Parathyroid adenoma (tissue), 2 donors: ENCODE measurements around the gene SENP3.

Experiments
- H2AFZ ChIP-seq: fragments of 300-600 bp; sonication (generic); one replicate; pipeline ENCODE4 v1.7.0; 2017; ENCODE audit warnings: antibody characterized with exemption, mild to moderate bottlenecking
- H3K27ac ChIP-seq: fragments of 300-600 bp; sonication (generic); one replicate; pipeline ENCODE4 v1.7.0; 2017
- H3K27me3 ChIP-seq: fragments of 300-600 bp; sonication (generic); one replicate; pipeline ENCODE4 v1.7.0; 2017; ENCODE audit warnings: low read length; ENCODE audit not compliant: control insufficient read depth, insufficient read depth
- H3K36me3 ChIP-seq: fragments of 300-600 bp; sonication (generic); one replicate; pipeline ENCODE4 v1.7.0; 2017; ENCODE audit warnings: low read length; ENCODE audit not compliant: control insufficient read depth, insufficient read depth
- H3K4me1 ChIP-seq: fragments of 300-600 bp; sonication (generic); one replicate; pipeline ENCODE4 v1.7.0; 2017; ENCODE audit warnings: control low read depth
- H3K4me2 ChIP-seq: fragments of 300-600 bp; sonication (generic); one replicate; pipeline ENCODE4 v1.7.0; 2017; ENCODE audit warnings: low read length
- H3K4me3 ChIP-seq: fragments of 300-600 bp; sonication (generic); one replicate; pipeline ENCODE4 v1.7.0; 2017; ENCODE audit warnings: low read depth, low read length
- H3K79me2 ChIP-seq: fragments of 300-600 bp; sonication (generic); one replicate; pipeline ENCODE4 v1.7.0; 2017; ENCODE audit warnings: control low read depth
- H3K9ac ChIP-seq: fragments of 300-600 bp; sonication (generic); one replicate; pipeline ENCODE4 v1.7.0; 2017; ENCODE audit warnings: mild to moderate bottlenecking
- H3K9me3 ChIP-seq: fragments of 300-600 bp; sonication (generic); one replicate; pipeline ENCODE4 v1.7.0; 2017; ENCODE audit warnings: low read length; ENCODE audit not compliant: control insufficient read depth
- CTCF ChIP-seq: fragments of 300-600 bp; sonication (generic); IDR thresholded peaks from one replicate; pipeline ENCODE4 v1.7.0; 2017; ENCODE audit warnings: antibody characterized with exemption, mild to moderate bottlenecking
- donor health status: primary hyperparathyroidism.

SENP3 gene

GRCh38 chr17:7582396-7583252, 20.9 kb downstream of the SENP3 start:
- peak overlapping the region; percentile 90 for H2AFZ ChIP-seq
- H3K79me2 ChIP-seq: peaks cover 16% of the 10 kb centered on the region
- H3K9ac ChIP-seq: no peak overlapping the region
- peaks cover 16% of the 10 kb centered on the region for H3K4me1 ChIP-seq
- H3K9me3 ChIP-seq: no peaks in the 10 kb centered on the region
- H3K27me3 ChIP-seq: no peaks in the 10 kb centered on the region
- peak overlapping the region; percentile 97 for H3K4me3 ChIP-seq
- peak overlapping the region; percentile 100 for H3K4me2 ChIP-seq
- TF ChIP-seq CTCF: no peak
- peak overlapping the region; percentile 96 for H3K27ac ChIP-seq
- no peaks in the 10 kb centered on the region for H3K36me3 ChIP-seq

- Histone ChIP-seq H2AFZ (peak within 1 kb of the TSS; percentile 90), H3K9me3 (no peaks in the 10 kb centered on the region), H3K27me3 (no peaks in the 10 kb centered on the region), H3K4me1 (peaks cover 16% of the 10 kb centered on the region), H3K4me2 (peak within 1 kb of the TSS; percentile 100), H3K36me3 (no peaks in the 10 kb centered on the region), H3K27ac (peak within 1 kb of the TSS; percentile 96), H3K9ac (peak within 1 kb of the TSS; percentile 16), H3K4me3 (peak within 1 kb of the TSS; percentile 97), H3K79me2 (peaks cover 16% of the 10 kb centered on the region)
- no peak for TF ChIP-seq CTCF
These were observed 21.8 kb downstream of the SENP3 start, which contains the start of gene MPDU1 for GRCh38 chr17:7583253-7584109. TSS of gene MPDU1 (plus strand) at chr17:7583852. CDS start at chr17:7583863, 11 bp downstream.

GRCh38 chr17:7586673-7587419, 25.1 kb downstream of the SENP3 start:
- no peak overlapping the region for H3K4me3 ChIP-seq
- H2AFZ ChIP-seq: no peak overlapping the region
- peaks cover 19% of the 10 kb centered on the region for H3K4me1 ChIP-seq
- no peaks in the 10 kb centered on the region for H3K27me3 ChIP-seq
- peak overlapping the region; percentile 49 for H3K27ac ChIP-seq
- no peaks in the 10 kb centered on the region for H3K9me3 ChIP-seq
- H3K4me2 ChIP-seq: no peak overlapping the region
- H3K9ac ChIP-seq: no peak overlapping the region
- H3K36me3 ChIP-seq: no peaks in the 10 kb centered on the region
- TF ChIP-seq CTCF: peak; percentile 52
- peaks cover 16% of the 10 kb centered on the region for H3K79me2 ChIP-seq

GRCh38 chr17:7587420-7588151, 25.9 kb downstream of the SENP3 start:
- no peaks in the 10 kb centered on the region for H3K27me3 ChIP-seq
- H3K4me3 ChIP-seq: no peak overlapping the region
- no peaks in the 10 kb centered on the region for H3K36me3 ChIP-seq
- TF ChIP-seq CTCF: no peak
- H3K4me2 ChIP-seq: no peak overlapping the region
- H3K4me1 ChIP-seq: peaks cover 17% of the 10 kb centered on the region
- peak overlapping the region; percentile 49 for H3K27ac ChIP-seq
- no peak overlapping the region for H2AFZ ChIP-seq
- no peaks in the 10 kb centered on the region for H3K9me3 ChIP-seq
- H3K9ac ChIP-seq: no peak overlapping the region
- peaks cover 15% of the 10 kb centered on the region for H3K79me2 ChIP-seq
